Fibroblast of pulmonary artery (primary cell): ENCODE results near the gene DENND1B.

Experiments used
- DNase-seq: peaks from one replicate; pipeline ENCODE4 v3.0.0-alpha.2; 2010; ENCODE audit warnings: low read depth
- H3K4me3 ChIP-seq: replicated peaks from 2 replicates; pipeline ENCODE4 v1.5.1; 2011; ENCODE audit warnings: low read depth, mild to moderate bottlenecking, control low read depth, low read length, moderate library complexity
- TF ChIP-seq, protein P1 (sequence below): IDR thresholded peaks from 2 replicates; pipeline ENCODE4 v1.5.1; 2011; ENCODE audit warnings: mild to moderate bottlenecking, control low read depth, low read length, inconsistent platforms; ENCODE audit errors: missing control alignments

Gene DENND1B

DNA sequence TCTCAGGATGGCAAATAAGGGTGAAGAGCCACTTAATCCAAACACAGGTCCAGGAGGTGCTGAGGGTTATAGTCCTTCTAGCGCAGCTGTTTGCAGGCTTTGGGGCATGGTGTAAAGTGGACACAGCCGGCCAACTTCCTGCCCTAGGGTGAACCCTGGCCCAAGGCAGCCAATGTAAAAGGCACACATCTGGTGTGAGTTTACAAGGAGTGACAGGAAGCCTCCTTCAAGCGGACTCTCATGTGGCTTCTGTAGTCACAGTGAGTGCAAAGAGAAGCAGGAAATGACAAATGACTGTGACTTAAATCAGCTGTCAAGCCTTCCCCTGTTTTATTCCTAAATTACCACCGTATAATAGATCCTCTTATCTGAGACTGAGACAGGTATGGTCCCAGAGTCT lies 294.2 kb downstream of the DENND1B start:
- no peak for DNase-seq
- no peak overlapping the region for H3K4me3 ChIP-seq
- TF ChIP-seq, protein P1, sequence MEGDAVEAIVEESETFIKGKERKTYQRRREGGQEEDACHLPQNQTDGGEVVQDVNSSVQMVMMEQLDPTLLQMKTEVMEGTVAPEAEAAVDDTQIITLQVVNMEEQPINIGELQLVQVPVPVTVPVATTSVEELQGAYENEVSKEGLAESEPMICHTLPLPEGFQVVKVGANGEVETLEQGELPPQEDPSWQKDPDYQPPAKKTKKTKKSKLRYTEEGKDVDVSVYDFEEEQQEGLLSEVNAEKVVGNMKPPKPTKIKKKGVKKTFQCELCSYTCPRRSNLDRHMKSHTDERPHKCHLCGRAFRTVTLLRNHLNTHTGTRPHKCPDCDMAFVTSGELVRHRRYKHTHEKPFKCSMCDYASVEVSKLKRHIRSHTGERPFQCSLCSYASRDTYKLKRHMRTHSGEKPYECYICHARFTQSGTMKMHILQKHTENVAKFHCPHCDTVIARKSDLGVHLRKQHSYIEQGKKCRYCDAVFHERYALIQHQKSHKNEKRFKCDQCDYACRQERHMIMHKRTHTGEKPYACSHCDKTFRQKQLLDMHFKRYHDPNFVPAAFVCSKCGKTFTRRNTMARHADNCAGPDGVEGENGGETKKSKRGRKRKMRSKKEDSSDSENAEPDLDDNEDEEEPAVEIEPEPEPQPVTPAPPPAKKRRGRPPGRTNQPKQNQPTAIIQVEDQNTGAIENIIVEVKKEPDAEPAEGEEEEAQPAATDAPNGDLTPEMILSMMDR = no peak

DNA sequence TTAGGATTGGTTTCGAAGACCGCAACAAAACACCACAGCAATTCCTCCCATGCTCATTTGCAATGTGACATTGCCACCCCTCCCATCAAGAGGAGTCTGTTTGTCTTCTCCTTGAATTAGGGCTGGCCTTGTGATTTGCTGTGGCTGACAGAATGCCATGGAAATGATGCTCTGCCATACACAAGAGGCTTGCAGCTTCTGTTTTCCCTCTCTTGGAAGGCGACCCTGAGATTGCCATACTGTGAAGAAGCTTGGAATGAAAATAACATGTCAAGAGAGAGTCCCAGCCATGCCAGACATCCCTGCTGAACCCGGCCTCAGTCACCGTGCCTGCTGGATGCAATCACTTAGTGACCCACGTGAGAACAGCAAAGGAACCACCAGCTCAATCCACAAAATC lies 294.8 kb downstream of the DENND1B start:
- DNase-seq = no peak
- TF ChIP-seq, protein P1 = no peak
- H3K4me3 ChIP-seq = no peak overlapping the region

DNA sequence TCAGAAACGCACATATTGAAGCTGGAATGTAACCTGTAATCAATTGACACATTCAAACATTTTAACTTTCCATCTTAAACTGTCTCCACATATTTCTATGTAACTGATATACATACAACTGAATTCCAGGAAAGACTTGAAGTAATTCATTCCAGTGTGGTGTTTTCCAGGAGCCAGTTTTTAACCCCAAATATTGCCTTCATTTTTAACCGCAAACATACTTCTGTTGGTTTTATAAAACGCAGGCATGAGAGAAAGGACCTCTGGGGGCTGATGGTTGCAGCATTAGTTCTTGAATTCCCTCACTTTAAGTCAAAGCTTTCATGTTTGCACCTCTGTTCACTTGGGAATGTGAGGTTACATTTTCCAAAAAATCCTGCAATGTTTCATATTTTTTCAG lies 303.1 kb downstream of the DENND1B start:
- TF ChIP-seq, protein P1 = no peak
- H3K4me3 ChIP-seq = no peak overlapping the region
- DNase-seq = no peak

DNA sequence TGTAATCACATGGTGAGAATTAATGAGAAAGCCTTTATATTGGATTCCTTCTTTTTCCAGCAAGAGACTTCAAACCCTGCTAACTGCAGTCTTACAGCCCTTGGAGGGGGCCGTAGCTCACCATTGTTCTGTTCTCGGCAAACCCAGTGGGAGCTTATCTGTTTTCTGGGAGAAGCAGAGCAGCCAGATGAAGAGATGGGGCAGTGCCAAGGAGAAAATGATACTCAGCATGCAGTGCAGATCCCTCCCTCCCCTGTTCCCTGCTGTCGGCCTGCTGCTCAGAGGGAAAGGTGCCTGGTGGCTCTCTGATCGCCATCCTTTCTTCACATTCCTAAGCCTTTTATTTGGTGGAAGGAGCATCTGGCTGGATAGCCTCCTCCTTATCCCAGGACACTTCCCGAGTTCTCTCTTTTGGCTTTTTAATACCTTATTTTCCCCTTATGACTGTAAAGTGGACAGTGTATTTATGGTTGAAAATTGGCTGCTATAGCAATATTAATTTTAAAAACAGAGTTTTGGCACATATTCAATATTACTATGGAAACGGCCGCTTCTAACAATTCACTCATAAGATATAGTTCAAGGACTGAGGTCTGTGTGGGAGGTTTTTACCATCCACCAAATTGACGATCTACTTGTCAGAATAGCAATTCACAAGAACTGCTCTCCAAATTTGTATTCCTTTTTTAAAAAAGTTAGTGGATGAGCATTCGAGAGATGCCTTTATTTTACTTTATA lies 303.9 kb downstream of the DENND1B start:
- DNase-seq = peak; percentile 67

DNA sequence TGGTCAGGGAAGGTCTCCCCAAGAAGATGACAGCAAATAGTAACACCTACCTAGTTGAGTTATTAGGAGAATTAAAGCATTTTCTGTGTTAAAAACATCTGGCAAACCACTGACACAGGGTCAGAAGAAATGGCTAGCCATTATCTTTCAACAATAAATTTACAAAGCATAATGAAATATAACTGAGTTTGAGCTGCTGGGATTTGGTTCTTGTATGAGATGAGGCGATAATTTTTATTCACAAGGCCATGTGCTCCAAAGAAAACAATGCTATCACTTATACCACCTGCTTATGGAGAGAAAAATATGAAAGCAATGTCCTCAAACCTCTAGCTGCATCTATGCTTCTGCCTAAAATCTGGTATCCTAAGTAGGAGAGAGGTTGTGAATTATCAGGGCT lies 304.9 kb downstream of the DENND1B start:
- DNase-seq = no peak
- H3K4me3 ChIP-seq = no peak overlapping the region
- TF ChIP-seq, protein P1 = no peak

More for the DNA sequence above, 303.9 kb downstream of the DENND1B start:
- no peak overlapping the region for H3K4me3 ChIP-seq
- TF ChIP-seq, protein P1 = no peak

DNA sequence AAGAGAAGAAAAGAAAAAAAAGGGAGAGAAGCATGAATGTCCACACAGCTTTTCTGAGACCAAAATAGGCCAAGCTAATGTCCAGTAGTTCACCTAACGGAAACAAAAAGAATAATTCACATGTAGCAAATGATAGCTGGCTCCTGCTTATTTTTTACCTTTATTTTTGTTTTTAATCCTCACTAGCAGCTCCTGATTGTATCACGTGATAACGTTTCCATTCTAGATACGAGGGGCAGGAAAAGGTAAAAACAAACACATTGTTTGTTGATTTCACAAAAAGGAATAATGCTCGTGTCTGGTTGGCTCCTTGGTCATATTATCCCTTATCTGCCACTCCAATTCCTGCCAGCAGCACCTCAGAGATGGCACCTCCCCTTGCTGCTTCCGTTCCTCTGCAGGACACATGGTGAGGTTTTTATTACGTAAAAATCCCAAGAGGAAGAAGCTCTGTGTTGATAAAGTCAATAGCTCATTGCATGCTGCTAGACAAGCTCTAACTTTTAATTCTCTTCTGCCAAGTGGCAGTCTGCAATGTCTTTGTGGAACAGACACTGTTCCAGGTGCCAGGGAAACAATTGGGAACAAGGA lies 305.6 kb downstream of the DENND1B start:
- TF ChIP-seq, protein P1 = no peak
- peak; percentile 29 for DNase-seq
- no peak overlapping the region for H3K4me3 ChIP-seq
